ENCODE measurements around the gene ALDH5A1. TPM values are rescaled to one million over a fixed set of nuclear protein-coding genes. Genes with fewer than 3 reads are reported as not detected.

ALDH5A1 gene
- total RNA-seq, 1 donor from 2014 or later, result 6.6 TPM

DNA sequence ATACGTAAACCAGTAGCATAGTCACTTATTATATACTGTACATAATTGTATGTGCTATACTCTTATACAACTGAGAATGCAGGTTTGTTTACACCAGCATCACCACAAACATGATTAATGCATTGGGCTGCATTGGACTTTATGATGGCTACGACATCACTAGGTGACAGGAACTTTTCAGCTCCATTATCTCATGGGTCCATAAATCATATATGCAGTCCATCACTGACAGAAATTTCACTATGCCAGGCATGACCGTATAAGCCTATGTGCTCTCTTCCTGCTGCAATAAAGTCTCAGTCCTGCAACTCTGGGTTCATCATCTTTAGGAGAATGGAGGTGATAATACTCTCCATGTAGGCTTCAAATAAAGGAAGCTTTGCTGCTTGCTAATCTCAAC lies 45.4 kb downstream of the ALDH5A1 start:
- no peak overlapping the region for H3K27ac Mint-ChIP-seq (ENCODE audit: unreplicated experiment)
- peaks cover 15% of the 10 kb centered on the region for H3K4me1 Mint-ChIP-seq (ENCODE audit: unreplicated experiment)
- H3K27me3 Mint-ChIP-seq (ENCODE audit: unreplicated experiment), result no peaks in the 10 kb centered on the region
- H3K36me3 Mint-ChIP-seq (ENCODE audit: unreplicated experiment), result no peaks in the 10 kb centered on the region
- H3K4me3 Mint-ChIP-seq (ENCODE audit: unreplicated experiment), result no peak overlapping the region
- no peak for DNase-seq (ENCODE audit: extremely low spot score, unreplicated experiment)
- TF ChIP-seq, protein P1, sequence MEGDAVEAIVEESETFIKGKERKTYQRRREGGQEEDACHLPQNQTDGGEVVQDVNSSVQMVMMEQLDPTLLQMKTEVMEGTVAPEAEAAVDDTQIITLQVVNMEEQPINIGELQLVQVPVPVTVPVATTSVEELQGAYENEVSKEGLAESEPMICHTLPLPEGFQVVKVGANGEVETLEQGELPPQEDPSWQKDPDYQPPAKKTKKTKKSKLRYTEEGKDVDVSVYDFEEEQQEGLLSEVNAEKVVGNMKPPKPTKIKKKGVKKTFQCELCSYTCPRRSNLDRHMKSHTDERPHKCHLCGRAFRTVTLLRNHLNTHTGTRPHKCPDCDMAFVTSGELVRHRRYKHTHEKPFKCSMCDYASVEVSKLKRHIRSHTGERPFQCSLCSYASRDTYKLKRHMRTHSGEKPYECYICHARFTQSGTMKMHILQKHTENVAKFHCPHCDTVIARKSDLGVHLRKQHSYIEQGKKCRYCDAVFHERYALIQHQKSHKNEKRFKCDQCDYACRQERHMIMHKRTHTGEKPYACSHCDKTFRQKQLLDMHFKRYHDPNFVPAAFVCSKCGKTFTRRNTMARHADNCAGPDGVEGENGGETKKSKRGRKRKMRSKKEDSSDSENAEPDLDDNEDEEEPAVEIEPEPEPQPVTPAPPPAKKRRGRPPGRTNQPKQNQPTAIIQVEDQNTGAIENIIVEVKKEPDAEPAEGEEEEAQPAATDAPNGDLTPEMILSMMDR (IDR thresholded peaks at IDR 0.05), result no peak
- no peaks in the 10 kb centered on the region for H3K9me3 Mint-ChIP-seq (ENCODE audit: unreplicated experiment)

DNA sequence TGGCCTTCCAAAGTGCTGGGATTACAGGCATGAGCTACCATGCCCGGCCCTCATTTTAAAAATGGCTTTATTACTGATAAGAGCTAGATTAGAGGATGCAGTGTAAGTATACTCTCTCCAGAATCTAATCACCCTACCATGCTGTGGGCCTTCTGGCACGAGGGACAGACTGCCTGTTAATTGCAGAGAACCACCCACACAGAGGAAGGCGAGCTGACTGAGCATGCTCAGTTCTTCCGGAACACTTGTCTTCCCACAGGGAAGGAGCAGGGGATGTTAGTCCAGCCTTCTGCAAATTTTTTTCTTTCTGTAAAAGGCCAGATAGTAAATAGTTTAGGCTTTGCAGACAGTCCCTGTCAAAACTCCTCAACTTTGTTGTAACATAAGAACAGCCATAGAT lies 48.9 kb downstream of the ALDH5A1 start:
- TF ChIP-seq, protein P1 (IDR thresholded peaks at IDR 0.05), result no peak
- H3K9me3 Mint-ChIP-seq (ENCODE audit: unreplicated experiment), result no peaks in the 10 kb centered on the region
- H3K27me3 Mint-ChIP-seq (ENCODE audit: unreplicated experiment), result peaks cover 14% of the 10 kb centered on the region
- H3K36me3 Mint-ChIP-seq (ENCODE audit: unreplicated experiment), result no peaks in the 10 kb centered on the region
- H3K4me3 Mint-ChIP-seq (ENCODE audit: unreplicated experiment), result no peak overlapping the region
- no peak overlapping the region for H3K27ac Mint-ChIP-seq (ENCODE audit: unreplicated experiment)
- peaks cover 3% of the 10 kb centered on the region for H3K4me1 Mint-ChIP-seq (ENCODE audit: unreplicated experiment)
- no peak for DNase-seq (ENCODE audit: extremely low spot score, unreplicated experiment)

DNA sequence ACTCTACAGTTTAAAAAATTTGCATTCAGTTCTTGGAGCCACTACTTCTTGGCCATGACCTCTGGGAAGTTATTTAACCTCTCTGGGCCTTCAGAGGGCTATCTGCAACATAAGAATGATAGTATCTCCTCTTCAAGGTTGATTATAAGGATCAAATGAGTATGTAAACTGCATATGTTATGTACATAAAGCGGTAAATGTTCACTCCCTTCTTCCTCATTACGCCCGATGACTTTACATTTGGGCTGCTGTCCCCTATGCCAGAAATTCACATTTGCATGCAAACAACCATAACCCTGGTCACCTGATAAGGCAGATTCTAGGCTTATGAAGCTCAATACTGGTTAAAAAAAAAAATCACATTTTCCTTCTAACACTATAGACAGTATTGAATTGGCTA lies 50.4 kb downstream of the ALDH5A1 start:
- peaks cover 14% of the 10 kb centered on the region for H3K27me3 Mint-ChIP-seq (ENCODE audit: unreplicated experiment)
- no peak for DNase-seq (ENCODE audit: extremely low spot score, unreplicated experiment)
- no peak overlapping the region for H3K4me3 Mint-ChIP-seq (ENCODE audit: unreplicated experiment)
- TF ChIP-seq, protein P1 (IDR thresholded peaks at IDR 0.05), result no peak
- no peaks in the 10 kb centered on the region for H3K36me3 Mint-ChIP-seq (ENCODE audit: unreplicated experiment)
- no peaks in the 10 kb centered on the region for H3K9me3 Mint-ChIP-seq (ENCODE audit: unreplicated experiment)
- no peak overlapping the region for H3K27ac Mint-ChIP-seq (ENCODE audit: unreplicated experiment)
- peaks cover 3% of the 10 kb centered on the region for H3K4me1 Mint-ChIP-seq (ENCODE audit: unreplicated experiment)

DNA sequence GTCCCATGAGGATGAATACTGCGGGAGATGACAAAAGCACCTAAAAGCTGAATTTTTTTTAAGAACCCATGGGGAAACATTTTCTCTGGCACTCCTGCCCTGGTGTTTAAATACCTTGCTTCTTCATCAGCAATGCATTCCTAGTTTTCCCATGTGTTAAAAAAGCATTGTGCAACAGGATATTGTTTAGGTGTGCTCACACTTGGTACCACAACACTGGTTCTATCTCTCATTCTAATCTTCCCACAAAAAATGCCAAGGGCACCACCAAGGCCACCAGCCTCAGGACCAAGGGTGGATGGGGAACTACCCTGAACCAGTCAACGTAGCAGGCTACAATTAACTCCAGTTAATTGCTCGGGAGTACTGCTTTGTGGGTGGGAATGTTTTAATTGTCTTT lies 50.9 kb downstream of the ALDH5A1 start:
- Mint-ChIP-seq H3K36me3 (ENCODE audit: unreplicated experiment) (no peaks in the 10 kb centered on the region), H3K4me1 (ENCODE audit: unreplicated experiment) (peaks cover 3% of the 10 kb centered on the region), H3K27ac (ENCODE audit: unreplicated experiment) (no peak overlapping the region), H3K27me3 (ENCODE audit: unreplicated experiment) (peaks cover 14% of the 10 kb centered on the region), H3K4me3 (ENCODE audit: unreplicated experiment) (no peak overlapping the region), H3K9me3 (ENCODE audit: unreplicated experiment) (no peaks in the 10 kb centered on the region)
- TF ChIP-seq, protein P1 (IDR thresholded peaks at IDR 0.05), result no peak
- no peak for DNase-seq (ENCODE audit: extremely low spot score, unreplicated experiment)

DNA sequence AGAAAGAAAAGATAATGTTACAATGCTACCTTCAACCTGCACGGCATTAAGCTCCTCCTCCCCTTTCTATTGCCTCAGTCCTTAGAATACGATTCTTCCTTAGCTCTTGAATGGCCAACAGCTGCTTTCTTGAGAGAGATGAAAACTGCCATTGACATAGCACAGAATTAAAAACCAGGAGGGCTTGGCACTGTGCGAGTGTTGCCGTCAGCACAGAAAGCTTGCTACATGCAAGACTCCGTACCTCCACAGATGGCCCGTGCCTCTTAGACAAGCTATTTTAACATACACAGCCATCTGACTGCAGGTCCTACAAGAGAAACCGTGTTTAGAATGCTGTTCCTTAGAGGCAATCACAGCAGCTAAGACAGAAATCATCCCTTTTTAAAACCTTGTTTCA lies 51.7 kb downstream of the ALDH5A1 start:
- no peak for DNase-seq (ENCODE audit: extremely low spot score, unreplicated experiment)
- H3K27ac Mint-ChIP-seq (ENCODE audit: unreplicated experiment), result no peak overlapping the region
- TF ChIP-seq, protein P1 (IDR thresholded peaks at IDR 0.05), result no peak
- H3K9me3 Mint-ChIP-seq (ENCODE audit: unreplicated experiment), result no peaks in the 10 kb centered on the region
- no peak overlapping the region for H3K4me3 Mint-ChIP-seq (ENCODE audit: unreplicated experiment)
- H3K36me3 Mint-ChIP-seq (ENCODE audit: unreplicated experiment), result no peaks in the 10 kb centered on the region
- peaks cover 3% of the 10 kb centered on the region for H3K4me1 Mint-ChIP-seq (ENCODE audit: unreplicated experiment)
- H3K27me3 Mint-ChIP-seq (ENCODE audit: unreplicated experiment), result peaks cover 14% of the 10 kb centered on the region
